OCI-LY1 (cell line): ENCODE data around the gene GRIA4.

Source experiments
- EZH2 ChIP-seq: fragments of 200-600 bp; sonication (generic), shearing (Covaris generic); IDR thresholded peaks from 2 replicates; pipeline ENCODE4 v1.8.0; 2017; ENCODE audit warnings: borderline replicate concordance, mixed run types, mild to moderate bottlenecking, antibody characterized with exemption, low read length, moderate library complexity, mixed read lengths
- TF ChIP-seq, protein P1 (sequence below): fragments of 200-600 bp; sonication (generic), shearing (Covaris generic); IDR thresholded peaks from 2 replicates; pipeline ENCODE4 v1.5.1; 2017; ENCODE audit warnings: mild to moderate bottlenecking, antibody characterized with exemption, low read length, moderate library complexity, mixed read lengths

GRCh38 chr11:105632316-105632715 lies 22.4 kb downstream of the GRIA4 start:
- TF ChIP-seq, protein P1, sequence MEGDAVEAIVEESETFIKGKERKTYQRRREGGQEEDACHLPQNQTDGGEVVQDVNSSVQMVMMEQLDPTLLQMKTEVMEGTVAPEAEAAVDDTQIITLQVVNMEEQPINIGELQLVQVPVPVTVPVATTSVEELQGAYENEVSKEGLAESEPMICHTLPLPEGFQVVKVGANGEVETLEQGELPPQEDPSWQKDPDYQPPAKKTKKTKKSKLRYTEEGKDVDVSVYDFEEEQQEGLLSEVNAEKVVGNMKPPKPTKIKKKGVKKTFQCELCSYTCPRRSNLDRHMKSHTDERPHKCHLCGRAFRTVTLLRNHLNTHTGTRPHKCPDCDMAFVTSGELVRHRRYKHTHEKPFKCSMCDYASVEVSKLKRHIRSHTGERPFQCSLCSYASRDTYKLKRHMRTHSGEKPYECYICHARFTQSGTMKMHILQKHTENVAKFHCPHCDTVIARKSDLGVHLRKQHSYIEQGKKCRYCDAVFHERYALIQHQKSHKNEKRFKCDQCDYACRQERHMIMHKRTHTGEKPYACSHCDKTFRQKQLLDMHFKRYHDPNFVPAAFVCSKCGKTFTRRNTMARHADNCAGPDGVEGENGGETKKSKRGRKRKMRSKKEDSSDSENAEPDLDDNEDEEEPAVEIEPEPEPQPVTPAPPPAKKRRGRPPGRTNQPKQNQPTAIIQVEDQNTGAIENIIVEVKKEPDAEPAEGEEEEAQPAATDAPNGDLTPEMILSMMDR = no peak
- no peak for TF ChIP-seq EZH2
